ENCODE data around the gene TTC19.

The TTC19 gene, protein sequence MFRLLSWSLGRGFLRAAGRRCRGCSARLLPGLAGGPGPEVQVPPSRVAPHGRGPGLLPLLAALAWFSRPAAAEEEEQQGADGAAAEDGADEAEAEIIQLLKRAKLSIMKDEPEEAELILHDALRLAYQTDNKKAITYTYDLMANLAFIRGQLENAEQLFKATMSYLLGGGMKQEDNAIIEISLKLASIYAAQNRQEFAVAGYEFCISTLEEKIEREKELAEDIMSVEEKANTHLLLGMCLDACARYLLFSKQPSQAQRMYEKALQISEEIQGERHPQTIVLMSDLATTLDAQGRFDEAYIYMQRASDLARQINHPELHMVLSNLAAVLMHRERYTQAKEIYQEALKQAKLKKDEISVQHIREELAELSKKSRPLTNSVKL

DNA sequence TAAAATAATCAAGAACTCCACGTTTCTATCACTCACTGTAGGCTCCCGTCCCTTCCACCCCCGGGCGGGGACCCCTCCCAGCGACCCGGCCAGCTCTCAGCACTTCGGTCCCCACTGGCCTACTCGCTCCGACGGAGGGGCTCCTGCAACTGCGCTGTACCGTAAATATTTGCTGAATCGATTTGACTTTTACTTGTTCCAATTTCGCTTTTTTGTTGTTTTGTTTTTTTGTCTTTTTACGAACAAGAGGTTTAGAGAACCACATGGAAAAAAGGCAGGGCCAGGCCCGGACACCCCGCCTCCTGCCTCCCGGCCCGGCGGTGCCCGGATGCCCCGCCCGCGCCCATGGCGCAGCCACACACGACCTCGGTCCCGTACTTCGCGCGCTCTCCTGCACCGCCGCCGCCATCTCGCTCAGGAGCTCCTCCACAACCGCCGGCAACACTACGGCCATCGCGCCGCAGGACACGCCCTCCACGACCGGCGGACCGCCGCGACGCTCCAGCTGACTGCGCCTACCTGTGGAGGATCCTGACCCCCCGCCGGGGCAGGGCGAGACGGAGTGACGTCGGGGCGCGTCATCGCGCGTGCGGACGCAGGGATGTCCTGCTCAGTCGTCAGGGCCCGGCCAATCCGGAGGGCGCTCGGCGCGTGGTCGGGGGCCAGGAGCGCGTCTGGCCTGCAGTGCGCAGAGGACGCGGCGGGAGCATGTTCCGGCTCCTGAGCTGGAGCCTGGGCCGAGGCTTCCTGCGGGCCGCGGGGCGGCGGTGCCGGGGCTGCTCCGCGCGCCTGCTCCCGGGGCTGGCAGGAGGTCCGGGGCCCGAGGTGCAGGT lies at the start of gene TTC19, which contains the start of gene ZSWIM7:
TTC19 (plus strand) TSS at position 684 of the 833 bp plus-strand sequence; CDS start at position 709, 25 bp downstream.
ZSWIM7 (minus strand) TSS at position 564 of the 833 bp plus-strand sequence; CDS start at position 454, 110 bp downstream.
- peak; percentile 92 to 93 for DNase-seq

DNA sequence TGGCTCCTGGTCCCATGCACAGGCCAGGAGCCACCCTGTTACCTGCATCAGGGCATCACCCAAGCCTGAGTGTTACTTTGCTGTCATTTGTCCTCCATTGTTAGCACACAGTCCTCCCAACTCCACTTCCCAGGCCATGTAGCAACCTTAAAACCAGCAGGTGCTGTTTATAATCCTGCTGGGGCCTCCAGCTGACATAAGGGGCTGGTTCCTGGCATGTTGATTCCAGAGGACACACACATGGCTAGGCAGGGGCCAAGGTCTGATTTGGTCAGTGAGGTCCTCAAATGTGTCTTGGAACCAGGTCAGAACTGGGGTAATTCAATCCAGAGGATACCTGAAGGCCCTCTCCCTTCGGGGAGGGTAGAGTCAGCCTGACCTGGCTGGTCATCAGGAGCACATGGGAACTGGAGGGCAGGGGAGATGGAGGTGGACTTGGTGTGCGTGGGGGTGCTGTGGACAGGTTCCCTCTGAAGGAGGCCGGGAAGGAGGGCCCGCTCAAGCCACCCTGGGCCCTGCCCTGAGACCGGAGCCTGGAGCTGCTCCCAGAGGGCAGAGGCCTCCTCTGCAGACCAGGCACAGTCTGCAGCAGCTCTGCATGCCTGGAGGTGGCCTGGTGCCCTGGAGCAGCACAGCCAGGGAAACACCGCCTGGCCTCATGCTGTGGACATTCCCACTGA lies 48.1 kb upstream of the TTC19 start:
- no peak for DNase-seq

DNA sequence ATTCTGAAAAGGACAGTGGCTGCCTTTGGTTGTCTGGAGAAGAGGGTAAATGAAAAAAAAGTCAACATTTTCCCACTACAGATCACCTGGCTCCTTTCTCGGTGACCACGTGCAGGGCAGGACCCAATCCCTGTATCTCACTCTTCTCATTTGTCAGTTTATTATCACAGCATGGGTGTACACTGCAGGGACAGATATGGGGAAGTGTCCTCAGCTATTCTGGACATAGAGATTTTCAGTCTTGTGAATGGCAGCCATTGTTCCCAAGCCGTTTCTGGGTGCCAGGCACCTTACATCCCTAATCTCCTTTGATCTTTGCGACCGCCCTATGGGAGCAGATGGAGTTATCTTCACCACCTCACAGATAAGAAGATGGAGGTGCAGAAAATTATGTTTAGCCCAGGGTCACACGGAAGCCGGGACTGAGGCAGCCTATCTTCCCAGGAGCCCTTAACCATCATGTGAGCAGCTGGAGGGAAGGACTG lies 47.5 kb upstream of the TTC19 start:
- DNase-seq: no peak

DNA sequence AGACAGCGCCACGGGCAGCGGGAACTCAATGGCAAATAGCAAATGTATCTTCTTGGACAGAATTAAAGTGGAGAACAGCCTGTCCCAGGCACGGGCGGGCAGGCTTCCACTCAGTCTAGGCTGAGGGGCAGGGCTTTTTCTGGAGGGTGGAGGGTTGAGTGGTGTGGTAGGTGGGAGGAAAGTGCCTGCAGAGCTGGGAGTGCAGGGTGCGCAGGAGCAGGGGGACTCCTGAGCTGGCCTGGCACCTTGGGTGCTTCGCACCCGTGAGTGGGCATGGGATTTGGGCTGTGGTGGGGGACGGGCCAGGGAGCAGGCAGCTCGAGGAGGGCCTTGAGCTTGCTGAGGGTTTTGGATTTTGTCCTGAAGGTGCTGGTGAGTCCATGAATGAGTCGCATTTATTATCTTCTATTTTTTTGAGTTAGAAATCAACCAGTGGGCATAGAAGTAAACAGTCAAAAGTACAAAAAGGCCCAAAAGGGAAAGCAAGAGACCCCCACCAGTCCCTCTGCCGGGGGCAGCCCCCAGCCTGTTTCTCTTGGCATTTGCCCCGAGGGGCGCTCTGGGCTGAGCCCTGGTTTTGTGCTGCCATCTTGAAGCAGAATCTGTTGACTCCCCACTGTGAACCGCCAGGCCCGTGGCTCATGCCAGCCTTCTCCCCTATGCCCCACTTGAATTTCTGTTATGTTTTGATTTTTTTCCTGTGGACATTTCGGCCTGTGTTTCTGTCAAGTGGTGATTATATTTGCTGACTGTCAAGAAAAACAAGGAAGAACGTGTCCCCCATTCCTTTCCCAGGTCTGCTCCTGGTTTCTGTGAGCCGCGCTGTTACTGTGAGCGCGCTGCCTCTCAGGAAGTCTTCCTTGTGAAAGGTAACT lies 46.5 kb upstream of the TTC19 start:
- no peak for DNase-seq

DNA sequence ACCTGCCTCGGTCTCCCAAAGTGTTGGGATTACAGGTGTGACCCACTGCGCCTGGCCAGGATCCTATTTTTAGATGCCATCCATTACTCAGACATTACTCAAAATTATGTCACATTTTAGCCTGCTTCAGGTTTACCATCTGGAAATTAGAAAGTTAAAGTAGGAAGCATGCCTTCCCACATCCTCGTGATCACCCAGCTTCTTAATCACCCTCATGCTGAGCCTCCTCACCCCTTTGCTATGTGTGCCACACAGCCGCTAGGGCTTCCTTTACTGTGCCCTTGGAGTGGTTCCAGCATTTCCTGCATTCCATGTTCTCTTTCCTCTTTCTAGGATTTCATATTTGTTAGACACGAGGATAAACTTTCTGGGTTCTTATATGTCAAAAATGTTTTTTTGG lies 45.4 kb upstream of the TTC19 start:
- no peak for DNase-seq

DNA sequence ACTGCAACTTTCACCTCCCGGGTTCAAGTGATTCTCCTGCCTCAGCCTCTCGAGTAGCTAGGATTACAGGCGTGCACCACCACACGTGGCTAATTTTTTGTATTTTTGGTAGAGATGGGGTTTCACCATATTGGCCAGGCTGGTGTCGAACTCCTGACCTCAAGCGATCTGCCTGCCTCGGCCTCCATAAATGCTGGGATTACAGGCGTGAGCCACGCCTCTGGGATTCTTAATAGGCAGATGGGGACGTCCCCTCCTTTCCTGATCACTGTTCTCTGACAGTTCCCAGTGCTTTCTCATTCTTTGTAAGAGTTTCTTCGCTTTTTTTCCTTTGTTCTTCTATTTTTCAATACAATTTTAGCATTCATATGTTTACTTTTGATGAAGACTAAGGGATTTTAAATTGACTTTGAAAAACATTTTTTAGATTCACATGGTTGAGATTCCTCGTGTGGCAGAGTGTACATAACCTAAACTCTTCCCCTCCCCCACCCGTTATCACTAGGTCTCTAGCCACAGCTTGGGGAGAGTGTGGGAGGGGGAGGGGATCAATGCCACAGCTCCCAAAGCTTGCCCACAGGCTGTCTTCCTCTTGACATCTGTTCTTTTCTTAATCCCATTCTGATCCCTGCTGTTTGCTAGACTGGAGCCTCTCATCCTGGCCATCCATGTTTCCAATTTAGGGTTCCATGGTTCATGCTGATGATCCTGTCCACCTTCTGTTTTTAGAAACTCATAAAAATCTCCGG lies 43.7 kb upstream of the TTC19 start:
- DNase-seq: no peak

DNA sequence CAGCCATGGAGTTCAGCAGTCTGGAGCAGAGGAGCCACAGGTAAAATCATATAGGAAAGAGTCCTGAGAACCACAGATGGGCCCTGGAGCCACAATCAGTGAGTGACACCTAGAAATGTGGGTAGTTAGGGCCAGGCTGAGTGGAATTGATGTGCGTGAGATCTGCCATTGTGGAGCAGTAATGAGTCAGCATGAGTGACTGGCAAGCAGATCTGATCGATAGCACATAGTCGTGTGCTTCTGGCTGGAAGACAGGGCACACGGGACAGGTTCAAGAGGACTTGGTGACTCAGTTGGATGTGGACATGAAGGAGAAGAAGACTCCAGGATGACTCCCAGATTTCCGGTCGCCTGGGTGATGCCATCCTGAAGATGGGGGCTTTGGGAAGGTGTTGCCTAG lies 42.4 kb upstream of the TTC19 start:
- DNase-seq: no peak

DNA sequence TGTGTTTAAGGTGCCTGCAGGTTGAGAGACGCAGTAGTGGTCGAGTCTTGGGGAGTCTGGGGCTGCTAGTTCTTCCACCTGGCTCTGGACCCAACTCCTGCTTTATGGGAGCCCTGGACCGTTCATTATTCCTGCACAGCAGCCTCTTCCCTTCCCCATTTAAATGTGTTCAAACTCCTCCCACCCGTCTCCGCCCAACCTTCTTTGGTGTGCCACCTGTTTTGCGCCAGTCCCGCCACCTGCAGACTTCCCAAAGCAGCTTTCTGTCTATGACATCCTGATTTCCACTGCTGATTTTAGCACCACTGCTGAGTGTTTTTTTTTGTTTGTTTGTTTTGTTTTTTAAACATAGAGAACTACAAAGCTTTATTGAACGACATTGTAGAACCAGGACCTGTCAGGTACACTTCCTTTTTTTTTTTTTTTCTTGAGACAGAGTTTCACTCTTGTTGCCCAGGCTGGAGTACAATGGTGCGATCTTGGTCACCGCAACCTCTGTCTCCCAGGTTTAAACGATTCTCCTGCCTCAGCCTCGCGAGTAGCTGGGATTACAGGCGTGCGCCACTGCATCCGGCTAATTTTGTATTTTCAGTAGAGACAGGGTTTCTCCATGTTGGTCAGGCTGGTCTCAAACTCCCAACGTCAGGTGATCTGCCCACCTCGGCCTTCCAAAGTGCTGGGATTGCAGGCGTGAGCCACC lies 41.9 kb upstream of the TTC19 start:
- DNase-seq: no peak

DNA sequence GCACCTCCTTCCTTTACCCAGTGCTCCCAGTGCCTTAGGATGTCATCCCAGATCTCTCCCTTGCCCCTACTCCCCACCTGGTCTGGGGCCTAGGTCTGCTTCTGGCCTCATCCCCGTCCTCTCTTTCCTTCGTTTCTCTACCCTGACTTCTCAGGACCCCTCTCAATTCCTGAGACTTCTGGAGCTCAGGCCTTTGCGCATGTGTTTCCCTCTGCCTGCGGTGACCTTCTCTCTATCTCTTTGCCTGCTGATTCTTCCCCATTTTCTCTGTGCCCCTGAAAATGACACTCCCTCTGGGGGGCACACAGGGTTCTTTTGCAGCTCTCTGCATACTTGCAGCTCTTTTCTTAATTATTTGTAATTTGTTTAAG lies 41.2 kb upstream of the TTC19 start:
- no peak for DNase-seq

DNA sequence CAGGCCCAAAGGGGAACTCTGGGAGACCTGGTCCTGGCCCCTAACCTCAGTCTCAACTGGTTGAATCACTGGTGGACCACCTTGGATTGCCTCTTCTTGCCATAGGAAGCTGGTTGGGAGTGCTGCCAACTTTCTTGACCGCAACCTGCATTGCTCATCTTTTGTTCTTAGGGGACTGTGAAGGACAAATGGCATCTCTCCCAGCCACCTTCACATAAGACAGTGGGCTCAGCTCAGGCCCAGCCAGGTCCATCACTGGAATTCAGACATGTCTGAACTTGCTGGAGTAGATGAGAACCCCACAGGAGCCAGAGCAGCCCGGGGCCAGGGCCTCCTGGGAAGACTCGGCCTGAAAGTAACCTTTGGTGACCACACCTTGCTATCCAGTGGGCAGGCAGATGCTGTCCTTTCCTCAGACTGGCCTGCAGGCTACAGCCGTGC lies 35.9 kb upstream of the TTC19 start:
- no peak for DNase-seq

DNA sequence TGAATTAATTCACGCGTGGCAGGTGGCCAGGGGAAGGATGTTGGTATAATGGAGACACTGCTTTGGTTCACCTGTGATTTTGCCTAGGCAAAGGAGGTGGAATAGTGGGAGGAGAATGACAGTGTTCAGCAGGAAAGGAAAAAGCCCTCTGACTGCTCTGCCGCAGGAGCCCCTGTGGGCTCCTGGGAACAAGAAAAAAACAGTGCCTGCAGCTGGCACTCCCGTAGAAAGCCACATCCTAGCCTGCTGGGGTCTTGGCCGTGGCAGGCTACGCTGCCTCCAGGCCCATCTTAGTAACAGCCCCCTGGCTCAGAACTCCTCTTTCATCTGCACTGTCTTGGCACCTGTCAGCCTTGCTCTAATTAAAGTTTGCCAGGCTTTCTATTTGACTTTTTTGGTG lies 34.1 kb upstream of the TTC19 start:
- no peak for DNase-seq

DNA sequence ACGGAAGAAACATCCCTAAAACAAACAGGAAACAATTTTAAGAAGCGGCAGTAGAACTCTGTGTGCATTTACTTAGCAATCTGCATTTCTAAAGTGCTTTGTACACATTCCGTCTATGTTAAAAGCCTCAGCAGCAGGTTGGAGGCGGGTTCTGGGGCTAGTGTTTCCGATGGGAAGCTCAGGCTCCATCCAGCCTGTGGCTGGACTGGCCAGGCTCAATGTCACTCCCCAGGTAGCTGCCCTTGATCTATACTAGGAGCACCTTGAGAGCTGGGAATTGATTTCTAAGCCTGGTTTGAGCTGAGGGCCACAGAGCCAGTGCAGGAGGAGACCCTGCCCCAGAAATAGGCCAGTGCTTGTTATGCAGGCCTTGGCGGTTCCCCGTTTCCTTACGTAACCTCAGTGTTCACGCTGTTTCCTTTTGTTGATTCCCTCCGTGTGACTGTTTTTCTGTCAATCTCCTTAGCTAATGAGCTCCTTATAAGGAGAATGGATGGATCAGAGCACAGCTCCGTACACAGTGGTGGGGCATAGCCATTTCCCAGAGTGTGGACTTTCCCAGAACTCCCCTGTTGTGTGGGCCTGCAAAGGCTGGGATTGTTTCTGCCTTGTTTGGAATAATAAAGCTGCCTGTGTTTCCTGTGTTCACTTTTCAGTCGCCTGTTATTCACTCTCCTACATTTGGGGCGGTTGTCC lies 33.3 kb upstream of the TTC19 start:
- DNase-seq: no peak

DNA sequence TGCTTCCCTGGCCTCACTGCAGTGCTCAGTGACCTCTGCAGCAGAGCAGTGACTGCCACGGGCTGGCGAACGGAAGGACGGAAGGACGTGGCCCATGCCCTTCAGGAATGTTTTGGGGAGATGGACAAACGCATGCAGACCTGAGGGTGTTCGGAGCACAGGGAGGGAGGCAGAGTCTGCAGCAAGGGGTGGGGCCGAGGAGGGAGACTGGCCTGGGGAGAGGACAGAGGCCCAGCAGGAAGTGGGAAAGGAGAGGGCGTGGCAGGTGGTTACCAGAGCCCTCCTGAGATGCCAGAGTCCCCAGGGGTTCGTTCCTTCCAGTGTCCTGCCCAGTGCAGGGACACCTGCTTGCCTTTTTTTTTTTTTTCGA lies 32.8 kb upstream of the TTC19 start:
- no peak for DNase-seq

DNA sequence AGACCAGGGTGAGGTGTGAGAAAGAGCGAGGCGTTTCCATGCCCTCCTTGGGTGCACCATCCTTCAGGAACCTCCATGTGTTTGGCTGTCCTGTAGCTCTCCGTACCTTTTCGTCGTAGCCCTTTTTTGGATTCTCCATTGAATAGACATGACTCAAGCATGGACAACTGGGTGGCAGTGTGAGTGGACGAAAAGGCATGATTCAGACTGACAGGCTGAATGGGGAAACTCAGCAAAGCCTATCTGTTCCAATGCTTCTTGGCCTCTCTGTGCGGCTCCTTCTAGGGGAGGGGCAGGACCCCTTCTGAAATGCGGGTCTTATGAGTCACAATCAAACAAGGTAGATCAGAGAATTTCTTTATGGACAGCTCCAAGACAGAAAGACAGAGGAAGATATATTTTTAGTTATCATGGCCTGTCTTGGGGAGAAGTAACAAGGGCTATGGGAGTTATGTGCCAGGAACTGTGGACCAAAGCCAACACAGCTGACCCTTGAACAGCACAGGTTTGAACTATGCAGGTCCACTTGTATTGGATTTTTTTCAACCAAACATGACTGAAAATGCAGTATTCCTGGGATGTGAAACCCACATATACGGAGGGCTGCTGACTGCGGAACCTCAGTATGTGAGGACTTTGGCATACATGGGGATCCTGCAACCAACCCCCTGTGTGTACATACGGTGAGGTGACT lies 31.8 kb upstream of the TTC19 start:
- no peak for DNase-seq

DNA sequence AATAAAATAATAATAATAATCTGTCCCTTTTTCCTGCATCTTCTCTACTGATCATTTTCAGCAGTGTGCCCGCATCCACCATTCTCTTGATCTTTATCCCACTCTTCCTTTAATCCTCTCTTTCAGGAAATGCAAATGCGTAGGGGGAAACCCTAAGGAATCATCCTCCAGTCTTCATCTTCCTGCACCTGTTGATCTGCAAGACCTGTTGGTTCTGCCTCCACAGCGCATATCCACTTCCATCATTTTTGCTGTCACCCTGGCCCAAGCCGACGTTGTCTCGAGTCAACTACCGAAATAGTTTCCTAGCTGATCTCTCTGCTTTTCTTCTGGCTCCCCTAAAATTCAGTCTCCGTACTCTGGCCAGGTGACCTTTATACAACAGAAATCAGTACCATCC lies 30.2 kb upstream of the TTC19 start:
- no peak for DNase-seq

DNA sequence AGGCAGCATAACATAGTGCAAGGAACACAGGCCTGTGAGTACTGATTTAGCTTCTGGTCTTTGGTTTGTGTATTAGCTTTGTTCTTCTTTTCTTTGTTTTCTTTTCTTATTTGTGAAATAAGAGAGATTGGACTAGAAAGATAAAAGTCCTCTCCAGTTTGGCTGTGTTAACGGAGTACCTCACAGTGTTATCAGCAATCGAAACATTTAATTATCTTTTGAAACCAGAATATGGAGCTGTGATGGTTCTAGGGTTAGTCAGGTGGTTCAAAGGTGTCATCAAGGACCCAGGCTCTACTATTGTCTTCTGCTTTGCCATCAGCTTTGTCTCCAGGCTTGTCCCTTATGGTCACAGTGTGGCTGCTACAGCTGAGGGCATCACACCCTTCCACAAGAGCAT lies 29.1 kb upstream of the TTC19 start:
- no peak for DNase-seq

DNA sequence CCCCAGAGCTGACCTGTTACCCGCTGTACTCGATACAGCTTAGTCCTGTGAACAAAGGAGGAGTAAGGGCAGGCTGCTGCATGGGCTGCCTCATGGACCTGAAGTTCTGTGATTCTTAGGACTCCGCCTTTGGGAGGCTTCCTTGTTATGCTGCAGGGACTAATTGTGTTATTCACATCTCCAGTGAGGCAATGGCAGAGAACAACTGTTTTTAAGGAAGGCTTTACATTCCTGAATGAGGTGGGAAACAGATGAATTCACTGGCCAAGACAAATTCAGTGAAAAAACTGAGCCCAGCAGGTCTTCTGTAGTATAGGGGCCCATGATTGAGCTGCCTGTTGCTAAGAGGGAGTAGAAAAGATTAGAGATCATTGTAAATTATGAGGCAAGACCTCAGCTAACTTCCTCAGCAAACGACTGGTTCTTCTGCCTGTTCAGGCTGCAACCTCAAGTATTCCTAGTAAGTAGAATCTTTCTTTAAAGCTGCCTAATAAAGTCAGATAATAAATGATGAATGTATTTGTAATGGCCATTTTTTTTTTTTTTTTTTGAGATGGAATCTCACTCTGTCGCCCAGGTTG lies 28.4 kb upstream of the TTC19 start:
- no peak for DNase-seq

DNA sequence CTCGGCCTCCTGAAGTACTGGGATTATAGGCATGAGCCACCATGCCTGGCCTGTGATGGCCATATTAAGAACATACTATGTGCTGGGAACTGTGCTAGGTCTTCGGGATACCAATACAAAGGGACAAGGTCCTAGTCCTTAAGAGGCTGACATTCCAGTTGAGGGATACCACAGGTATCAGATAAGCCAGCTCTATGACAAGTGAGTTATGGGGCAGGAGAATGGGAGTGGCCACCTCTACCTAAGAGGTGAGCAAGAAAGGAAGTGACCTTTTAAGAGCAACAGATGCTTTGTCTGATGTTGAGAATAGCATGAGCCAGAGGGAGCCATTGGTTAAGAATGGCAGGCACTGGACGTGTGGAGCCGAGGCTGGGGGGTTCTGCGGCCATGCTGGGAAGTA lies 27.7 kb upstream of the TTC19 start:
- no peak for DNase-seq

DNA sequence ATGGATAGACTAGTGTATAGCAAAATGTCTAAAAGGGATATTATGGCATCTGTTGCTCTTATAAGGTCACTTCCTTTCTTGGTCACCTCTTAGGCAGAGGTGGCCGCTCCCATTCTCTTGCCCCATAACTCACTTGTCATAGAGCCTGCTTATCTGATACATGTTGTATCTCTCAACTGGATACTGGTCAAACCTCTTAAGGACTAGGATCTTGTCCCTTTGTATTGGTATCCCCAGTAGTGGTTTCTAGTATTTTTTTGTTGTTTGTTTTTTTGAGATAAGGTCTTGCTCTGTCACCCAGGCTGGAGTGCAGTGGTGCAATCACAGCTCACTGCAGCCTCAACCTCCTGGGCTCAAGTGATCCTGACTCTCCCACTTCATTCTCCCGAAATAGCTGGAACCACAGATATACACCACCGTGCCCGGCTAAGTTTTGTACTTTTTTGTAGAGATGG lies 27.1 kb upstream of the TTC19 start:
- no peak for DNase-seq

All from CD4-positive, alpha-beta T cell treated with Interleukin-1 beta for 1 hour (primary cell).